ENCODE data around the gene FBP2. TPM values are rescaled to one million over a fixed set of nuclear protein-coding genes. Genes with fewer than 3 reads are reported as not detected.
"Not testable (repeated sequence)": the region's sequence is repeated elsewhere in the genome, so short reads cannot be mapped to it uniquely, and the experiment has no call there.

Gene FBP2
- total RNA-seq, 2 donors from 2014 or later = 0.49 TPM; not detected in 1

DNA sequence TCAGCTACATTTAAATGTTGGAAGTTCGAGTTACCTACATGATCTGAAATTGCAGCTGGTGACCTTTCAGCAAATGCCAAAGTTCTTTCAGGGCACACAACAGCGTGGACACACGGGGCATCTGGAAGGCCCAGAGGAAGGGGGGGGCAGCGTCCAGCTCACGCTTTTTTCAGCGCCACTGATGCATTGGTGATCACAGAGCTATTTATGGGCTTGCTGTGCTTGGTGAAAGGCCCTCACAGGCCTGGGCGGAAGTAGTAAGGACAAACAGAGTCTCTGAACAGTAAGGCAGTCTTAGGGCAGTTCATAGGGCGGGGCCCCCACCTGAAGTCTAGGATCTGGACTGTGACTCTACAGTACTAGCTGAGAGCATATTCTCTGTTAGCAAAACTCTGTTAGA lies 6.6 kb upstream of the FBP2 start:
- no peak for DNase-seq (ENCODE audit: low spot score)
- no peak for ATAC-seq (ENCODE audit: insufficient number of reproducible peaks, low FRiP score, low read depth)
- no peaks in the 10 kb centered on the region for H3K36me3 ChIP-seq
- peaks cover 0 to 6% of the 10 kb centered on the region in 2 donors for H3K4me1 ChIP-seq (ENCODE audit: control insufficient read depth in 1 of 2, low read depth in 2 of 2)
- TF ChIP-seq, protein P1, sequence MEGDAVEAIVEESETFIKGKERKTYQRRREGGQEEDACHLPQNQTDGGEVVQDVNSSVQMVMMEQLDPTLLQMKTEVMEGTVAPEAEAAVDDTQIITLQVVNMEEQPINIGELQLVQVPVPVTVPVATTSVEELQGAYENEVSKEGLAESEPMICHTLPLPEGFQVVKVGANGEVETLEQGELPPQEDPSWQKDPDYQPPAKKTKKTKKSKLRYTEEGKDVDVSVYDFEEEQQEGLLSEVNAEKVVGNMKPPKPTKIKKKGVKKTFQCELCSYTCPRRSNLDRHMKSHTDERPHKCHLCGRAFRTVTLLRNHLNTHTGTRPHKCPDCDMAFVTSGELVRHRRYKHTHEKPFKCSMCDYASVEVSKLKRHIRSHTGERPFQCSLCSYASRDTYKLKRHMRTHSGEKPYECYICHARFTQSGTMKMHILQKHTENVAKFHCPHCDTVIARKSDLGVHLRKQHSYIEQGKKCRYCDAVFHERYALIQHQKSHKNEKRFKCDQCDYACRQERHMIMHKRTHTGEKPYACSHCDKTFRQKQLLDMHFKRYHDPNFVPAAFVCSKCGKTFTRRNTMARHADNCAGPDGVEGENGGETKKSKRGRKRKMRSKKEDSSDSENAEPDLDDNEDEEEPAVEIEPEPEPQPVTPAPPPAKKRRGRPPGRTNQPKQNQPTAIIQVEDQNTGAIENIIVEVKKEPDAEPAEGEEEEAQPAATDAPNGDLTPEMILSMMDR (IDR thresholded peaks at IDR 0.05) = no peak
- H3K4me3 ChIP-seq = no peak overlapping the region
- H3K27ac ChIP-seq = no peak overlapping the region
- H3K27me3 ChIP-seq (replicated peaks; ENCODE audit: insufficient read depth) = no peaks in the 10 kb centered on the region
- no peaks in the 10 kb centered on the region for H3K9me3 ChIP-seq

DNA sequence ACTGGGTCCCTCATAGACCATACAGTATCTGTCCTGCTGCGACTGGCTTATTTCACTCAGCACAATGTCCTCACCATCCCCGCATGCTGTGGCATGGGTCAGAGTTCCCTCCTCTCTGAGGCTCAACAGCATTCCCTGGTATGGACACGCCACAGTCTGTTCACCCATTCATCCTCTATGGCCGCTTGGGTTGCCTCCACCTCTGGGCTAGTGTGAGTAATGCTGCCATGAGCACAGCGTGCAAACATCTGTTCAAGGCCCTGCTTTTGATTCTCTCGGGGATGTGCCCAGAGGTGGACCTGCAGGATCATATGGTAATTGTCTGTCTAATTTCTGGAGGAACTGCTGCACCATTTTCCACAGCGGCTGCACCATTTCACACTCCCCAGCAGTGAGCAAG lies 5.5 kb upstream of the FBP2 start:
- Histone ChIP-seq H3K27ac (no peak overlapping the region), H3K4me1 (ENCODE audit: control insufficient read depth in 1 of 2, low read depth in 2 of 2) (peaks cover 0 to 9% of the 10 kb centered on the region in 2 donors), H3K36me3 (no peaks in the 10 kb centered on the region), H3K9me3 (no peaks in the 10 kb centered on the region), H3K27me3 (replicated peaks; ENCODE audit: insufficient read depth) (no peaks in the 10 kb centered on the region), H3K4me3 (no peak overlapping the region)
- DNase-seq (ENCODE audit: low spot score) (no peak), ATAC-seq (ENCODE audit: insufficient number of reproducible peaks, low FRiP score, low read depth) (no peak)
- TF ChIP-seq, protein P1 (IDR thresholded peaks at IDR 0.05) = no peak

DNA sequence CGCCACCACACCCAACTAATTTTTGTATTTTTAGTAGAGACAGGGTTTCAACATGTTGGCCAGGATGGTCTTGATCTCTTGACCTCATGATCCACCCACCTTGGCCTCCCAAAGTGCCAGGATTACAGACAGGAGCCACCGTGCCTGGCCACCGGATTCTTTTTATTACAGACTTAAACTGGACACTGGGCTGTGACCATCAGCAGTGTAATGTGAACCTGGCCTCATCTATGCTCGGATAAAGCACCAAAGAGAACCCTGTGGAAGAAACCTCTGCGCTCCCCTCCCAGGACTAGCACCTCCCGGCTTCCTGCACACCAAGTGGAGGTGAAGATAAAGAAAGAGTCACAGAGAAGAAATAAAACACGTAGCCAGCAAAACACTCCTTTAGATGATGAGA lies 941 bp downstream of the FBP2 start:
- H3K36me3 ChIP-seq; H3K27me3 ChIP-seq (replicated peaks; ENCODE audit: insufficient read depth); H3K4me3 ChIP-seq; DNase-seq (ENCODE audit: low spot score); H3K9me3 ChIP-seq; H3K27ac ChIP-seq; ATAC-seq (ENCODE audit: insufficient number of reproducible peaks, low FRiP score, low read depth): not testable (repeated sequence)
- H3K4me1 ChIP-seq (ENCODE audit: control insufficient read depth in 1 of 2, low read depth in 2 of 2) = peaks cover 3 to 14% of the 10 kb centered on the region in 2 donors

DNA sequence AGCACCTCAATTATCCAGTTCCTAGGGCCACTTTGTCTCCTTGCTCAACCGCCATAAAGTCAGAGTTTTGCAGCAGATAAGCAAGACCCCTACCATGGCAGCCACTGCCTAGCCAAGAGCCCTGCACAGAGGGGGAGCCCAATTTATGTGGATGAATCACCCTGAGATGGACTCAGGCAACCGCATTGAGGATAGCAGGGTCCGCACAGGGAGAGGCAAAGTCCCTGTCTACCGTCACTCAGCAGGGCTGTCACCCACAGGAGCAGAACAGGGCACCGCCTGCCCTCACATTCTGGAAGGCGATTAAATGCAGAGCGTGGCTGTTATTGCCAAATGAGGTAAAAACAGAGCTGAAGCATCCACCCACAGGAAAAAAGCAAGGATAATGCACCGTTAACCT lies 1.7 kb downstream of the FBP2 start:
- DNase-seq (ENCODE audit: low spot score) (no peak), ATAC-seq (ENCODE audit: insufficient number of reproducible peaks, low FRiP score, low read depth) (no peak)
- H3K4me1 ChIP-seq (ENCODE audit: control insufficient read depth in 1 of 2, low read depth in 2 of 2) = peaks cover 3 to 14% of the 10 kb centered on the region in 2 donors
- H3K4me3 ChIP-seq = no peak overlapping the region
- TF ChIP-seq, protein P1 (IDR thresholded peaks at IDR 0.05) = no peak
- H3K9me3 ChIP-seq = no peaks in the 10 kb centered on the region
- H3K27me3 ChIP-seq (replicated peaks; ENCODE audit: insufficient read depth) = no peaks in the 10 kb centered on the region
- no peak overlapping the region for H3K27ac ChIP-seq
- no peaks in the 10 kb centered on the region for H3K36me3 ChIP-seq

DNA sequence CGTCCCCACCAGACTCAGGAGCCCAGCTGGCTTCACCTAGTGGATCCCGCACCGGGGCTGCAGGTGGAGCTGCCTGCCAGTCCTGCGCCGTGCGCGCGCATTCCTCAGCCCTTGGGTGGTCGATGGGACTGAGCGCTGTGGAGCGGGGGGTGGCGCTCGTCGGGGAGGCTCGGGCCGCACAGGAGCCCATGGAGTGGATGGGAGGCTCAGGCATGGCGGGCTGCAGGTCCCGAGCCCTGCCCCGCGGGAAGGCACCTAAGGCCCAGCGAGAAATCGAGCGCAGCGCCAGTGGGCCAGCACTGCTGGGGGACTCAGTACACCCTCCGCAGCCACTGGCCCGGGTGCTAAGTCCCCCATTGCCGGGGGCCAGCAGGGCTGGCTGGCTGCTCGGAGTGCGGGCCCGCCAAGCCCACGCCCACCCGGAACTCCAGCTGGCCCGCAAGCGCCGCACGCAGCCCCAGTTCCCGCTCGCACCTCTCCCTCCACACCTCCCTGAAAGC lies 2.5 kb downstream of the FBP2 start:
- ATAC-seq (ENCODE audit: insufficient number of reproducible peaks, low FRiP score, low read depth); H3K36me3 ChIP-seq; H3K9me3 ChIP-seq; H3K4me3 ChIP-seq; H3K27me3 ChIP-seq (replicated peaks; ENCODE audit: insufficient read depth); DNase-seq (ENCODE audit: low spot score); H3K27ac ChIP-seq: not testable (repeated sequence)
- peaks cover 3 to 14% of the 10 kb centered on the region in 2 donors for H3K4me1 ChIP-seq (ENCODE audit: control insufficient read depth in 1 of 2, low read depth in 2 of 2)

DNA sequence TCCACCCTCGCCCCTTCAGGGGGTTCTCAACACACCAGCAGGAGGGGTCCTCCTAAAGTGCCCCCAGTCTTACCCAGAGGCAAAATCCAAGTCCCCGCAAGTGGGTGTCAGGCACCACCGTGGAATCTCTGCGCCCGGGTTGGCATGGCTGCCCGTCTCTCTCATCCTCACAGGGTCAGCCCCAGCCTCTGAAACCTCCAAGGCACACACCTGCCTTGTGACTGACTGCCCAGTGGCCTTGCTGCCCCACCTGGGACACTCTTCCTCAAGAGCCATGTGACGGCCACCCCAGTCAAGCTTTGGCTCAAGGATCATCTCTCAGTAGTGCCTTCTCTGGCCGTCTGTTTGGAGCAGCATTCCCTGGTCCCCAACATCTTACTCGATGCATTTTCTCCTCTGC lies 4.9 kb downstream of the FBP2 start:
- H3K4me3 ChIP-seq = no peak overlapping the region
- H3K36me3 ChIP-seq = no peaks in the 10 kb centered on the region
- no peak for DNase-seq (ENCODE audit: low spot score)
- no peaks in the 10 kb centered on the region for H3K27me3 ChIP-seq (replicated peaks; ENCODE audit: insufficient read depth)
- H3K9me3 ChIP-seq = no peaks in the 10 kb centered on the region
- H3K27ac ChIP-seq = no peak overlapping the region
- peaks cover 3 to 6% of the 10 kb centered on the region in 2 donors for H3K4me1 ChIP-seq (ENCODE audit: control insufficient read depth in 1 of 2, low read depth in 2 of 2)
- no peak for ATAC-seq (ENCODE audit: insufficient number of reproducible peaks, low FRiP score, low read depth)
- TF ChIP-seq, protein P1 (IDR thresholded peaks at IDR 0.05) = no peak

Data from thoracic aorta (tissue), 2 donors.